Endothelial cell of umbilical vein (primary cell): ENCODE data around the gene IFIT1B.

Experiments used
- CTCF ChIP-seq, 2 donors: IDR thresholded peaks; 1 replicate in 1 of 2; 2 replicates in 1 of 2; pipeline ENCODE4 v1.5.1; 2011; ENCODE audit warnings: low read length in 2 of 2, mild to moderate bottlenecking in 2 of 2, moderate library complexity in 2 of 2, control low read depth in 1 of 2, inconsistent platforms in 1 of 2, low read depth in 1 of 2; ENCODE audit not compliant: insufficient read depth in 1 of 2; ENCODE audit errors: extremely low read depth in 1 of 2
- MAX ChIP-seq: IDR thresholded peaks from 2 replicates; pipeline ENCODE4 v1.6.1; 2011; ENCODE audit not compliant: insufficient read depth, insufficient read length
- POLR2A ChIP-seq: IDR thresholded peaks from 2 replicates; pipeline ENCODE4 v1.6.1; 2012; ENCODE audit warnings: low read depth, mild to moderate bottlenecking, control low read depth, low read length

GRCh38 chr10:89390476-89391225 lies 12.8 kb downstream of the IFIT1B start:
- no peak for TF ChIP-seq POLR2A
- TF ChIP-seq CTCF (IDR thresholded peaks at IDR 0.05; ENCODE audit: extremely low read depth in 1 of 2, insufficient read depth in 1 of 2, low read depth in 1 of 2, low read length in 2 of 2): no peak
- TF ChIP-seq MAX: no peak
